ENCODE results near the gene INPP5A. TPM values are rescaled to one million over a fixed set of nuclear protein-coding genes. Genes with fewer than 3 reads are reported as not detected.
A peak's percentile ranks its signal among the peaks of the same experiment; 100 is the strongest.
"Not testable (repeated sequence)": the region's sequence is repeated elsewhere in the genome, so short reads cannot be mapped to it uniquely, and the experiment has no call there.

Gene INPP5A
- polyA plus RNA-seq, 6 donors from 2014 or later = 1.3 to 6.7 (median 2.1) TPM

GRCh38 chr10:132788831-132789219 is 251.2 kb downstream of the INPP5A start:
- Mint-ChIP-seq H3K4me1 (peaks cover 0 to under 1% (median 0%) of the 10 kb centered on the region in 3 donors), H3K27me3 (peaks cover 0 to 31% (median under 1%) of the 10 kb centered on the region in 3 donors), H3K27ac (no peak overlapping the region), H3K36me3 (no peaks in the 10 kb centered on the region), H3K4me3 (no peak overlapping the region), H3K9me3 (no peaks in the 10 kb centered on the region)
- DNase-seq (no peak), ATAC-seq (ENCODE audit: low read depth in 2 of 2) (no peak)

- Mint-ChIP-seq H3K27me3 (peaks cover 0 to 26% (median 0%) of the 10 kb centered on the region in 3 donors), H3K36me3 (no peaks in the 10 kb centered on the region), H3K4me3 (peak overlapping the region in 1 of 8 donors; percentile 61), H3K4me1 (no peaks in the 10 kb centered on the region), H3K9me3 (no peaks in the 10 kb centered on the region), H3K27ac (peak overlapping the region in 1 of 6 donors; percentile 24)
- ATAC-seq (ENCODE audit: low read depth in 2 of 2) (no peak), DNase-seq (no peak)
Observed at GRCh38 chr10:132789659-132790148, 252.1 kb downstream of the INPP5A start.

DNA sequence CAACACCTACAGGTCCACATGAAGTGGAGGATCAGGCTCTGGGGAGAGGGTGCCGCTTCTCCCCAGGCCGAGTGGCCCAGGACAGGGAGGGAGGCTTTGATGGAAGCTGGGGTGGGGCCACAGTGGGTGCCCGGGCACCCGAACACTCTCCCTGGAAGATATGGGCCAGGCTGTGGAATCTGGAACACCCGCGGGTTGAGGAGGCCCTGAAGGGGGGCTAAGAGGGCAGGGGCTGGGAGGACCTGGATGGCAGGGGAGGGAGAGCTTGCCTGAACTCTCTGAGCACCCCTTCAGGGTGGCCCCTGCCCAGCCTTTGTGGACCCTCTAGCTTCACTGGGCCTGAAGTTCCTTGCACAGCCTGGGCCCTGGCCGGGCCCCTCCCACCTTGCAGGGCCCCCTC is 252.9 kb downstream of the INPP5A start:
- Mint-ChIP-seq H3K27ac (no peak overlapping the region), H3K4me1 (no peaks in the 10 kb centered on the region), H3K4me3 (no peak overlapping the region), H3K9me3 (no peaks in the 10 kb centered on the region), H3K36me3 (no peaks in the 10 kb centered on the region), H3K27me3 (peaks cover 0 to 26% (median 0%) of the 10 kb centered on the region in 3 donors)
- ATAC-seq (ENCODE audit: low read depth in 2 of 2) (no peak), DNase-seq (no peak)

DNA sequence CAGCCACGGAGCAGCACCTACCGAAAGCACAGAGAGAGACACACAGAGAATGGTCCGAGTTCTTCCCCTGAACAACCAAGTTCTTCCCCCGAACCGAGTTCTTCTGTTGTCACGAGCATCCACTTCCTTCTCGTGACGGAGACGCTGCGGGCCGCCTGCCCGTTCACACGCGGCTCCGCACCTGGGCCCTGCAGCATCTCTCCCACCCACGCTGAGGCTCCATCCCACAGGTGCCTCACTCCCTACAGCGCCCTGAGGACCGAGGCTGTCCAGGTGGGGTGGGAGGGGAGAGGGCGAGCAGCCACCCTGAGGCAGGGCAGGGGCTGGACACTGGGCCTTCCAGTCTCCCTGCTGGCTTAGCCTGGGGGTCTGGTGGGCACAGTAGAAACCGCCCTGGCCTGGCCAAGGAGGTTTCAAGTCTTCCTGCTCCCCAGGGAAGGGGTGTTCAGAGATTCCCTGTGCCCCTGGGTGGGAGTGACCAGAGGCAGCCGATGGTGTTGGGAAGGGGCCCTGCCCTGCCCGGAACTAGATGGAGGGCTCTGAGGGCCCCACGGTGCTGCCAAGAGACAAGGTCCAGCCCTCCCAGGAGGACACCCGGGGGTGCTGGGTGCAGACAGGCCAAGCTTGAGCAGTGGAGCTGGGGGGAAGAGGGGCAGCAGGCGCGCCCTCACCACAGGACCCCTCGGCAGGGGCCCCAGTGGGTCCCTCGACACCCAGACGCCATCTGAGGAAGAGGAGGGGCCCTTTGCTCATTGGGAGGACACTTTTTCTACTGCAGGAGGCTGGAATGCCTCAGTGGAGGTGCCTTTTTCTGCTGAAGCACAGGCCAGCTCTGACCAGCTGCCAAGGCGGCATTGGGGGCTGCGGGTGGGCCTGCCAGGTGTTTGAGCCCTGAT is 253.6 kb downstream of the INPP5A start:
- Mint-ChIP-seq H3K36me3 (no peaks in the 10 kb centered on the region), H3K27me3 (peaks cover 0 to 26% (median 0%) of the 10 kb centered on the region in 3 donors), H3K4me3 (no peak overlapping the region), H3K9me3 (no peaks in the 10 kb centered on the region), H3K4me1 (no peaks in the 10 kb centered on the region), H3K27ac (no peak overlapping the region)
- DNase-seq (no peak), ATAC-seq (ENCODE audit: low read depth in 2 of 2) (no peak)

GRCh38 chr10:132792099-132792498 is 254.5 kb downstream of the INPP5A start:
- H3K27ac Mint-ChIP-seq; ATAC-seq (ENCODE audit: low read depth in 2 of 2); H3K4me3 Mint-ChIP-seq; DNase-seq; H3K4me1 Mint-ChIP-seq; H3K9me3 Mint-ChIP-seq; H3K36me3 Mint-ChIP-seq: not testable (repeated sequence)
- H3K27me3 Mint-ChIP-seq = peaks cover 0 to 26% (median 0%) of the 10 kb centered on the region in 3 donors

GRCh38 chr10:132792796-132793195 is 255.2 kb downstream of the INPP5A start:
- DNase-seq (no peak), ATAC-seq (ENCODE audit: low read depth in 2 of 2) (no peak)
- Mint-ChIP-seq H3K27me3 (peaks cover 0 to 26% (median 0%) of the 10 kb centered on the region in 3 donors), H3K4me1 (no peaks in the 10 kb centered on the region), H3K36me3 (no peaks in the 10 kb centered on the region), H3K27ac (no peak overlapping the region), H3K4me3 (no peak overlapping the region), H3K9me3 (no peaks in the 10 kb centered on the region)

DNA sequence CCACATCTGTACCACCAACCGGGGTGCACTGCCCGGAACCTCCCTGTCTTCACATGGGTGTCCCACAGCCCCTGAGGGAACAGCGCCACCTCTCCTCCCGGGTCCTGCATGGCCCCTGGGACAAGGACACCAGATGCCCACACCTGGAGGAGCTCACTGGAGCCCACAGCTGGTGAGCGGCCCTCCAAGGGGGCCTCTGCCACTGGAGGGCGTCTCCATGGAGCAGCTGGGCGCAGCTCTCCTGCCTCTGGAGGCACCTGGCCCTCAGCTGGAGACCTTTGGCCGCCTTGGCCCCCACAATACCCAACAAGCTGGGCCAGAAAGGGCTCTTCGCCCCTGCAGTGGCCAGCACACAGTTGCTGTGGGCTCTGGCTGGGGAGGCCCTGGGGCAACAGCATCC is 255.6 kb downstream of the INPP5A start:
- H3K4me3 Mint-ChIP-seq = no peak overlapping the region
- DNase-seq (no peak), ATAC-seq (ENCODE audit: low read depth in 2 of 2) (no peak)
- H3K36me3 Mint-ChIP-seq = no peaks in the 10 kb centered on the region
- H3K4me1 Mint-ChIP-seq = no peaks in the 10 kb centered on the region
- H3K27me3 Mint-ChIP-seq = peaks cover 0 to 26% (median 0%) of the 10 kb centered on the region in 3 donors
- no peak overlapping the region for H3K27ac Mint-ChIP-seq
- H3K9me3 Mint-ChIP-seq = no peaks in the 10 kb centered on the region

- no peaks in the 10 kb centered on the region for H3K9me3 Mint-ChIP-seq
- DNase-seq = no peak
- H3K27ac Mint-ChIP-seq = no peak overlapping the region
- no peak for ATAC-seq (ENCODE audit: low read depth in 2 of 2)
- H3K27me3 Mint-ChIP-seq = peaks cover 0 to 26% (median 0%) of the 10 kb centered on the region in 3 donors
- H3K36me3 Mint-ChIP-seq = no peaks in the 10 kb centered on the region
- no peak overlapping the region for H3K4me3 Mint-ChIP-seq
- no peaks in the 10 kb centered on the region for H3K4me1 Mint-ChIP-seq
Observed at GRCh38 chr10:132793871-132794849, 256.6 kb downstream of the INPP5A start.

DNA sequence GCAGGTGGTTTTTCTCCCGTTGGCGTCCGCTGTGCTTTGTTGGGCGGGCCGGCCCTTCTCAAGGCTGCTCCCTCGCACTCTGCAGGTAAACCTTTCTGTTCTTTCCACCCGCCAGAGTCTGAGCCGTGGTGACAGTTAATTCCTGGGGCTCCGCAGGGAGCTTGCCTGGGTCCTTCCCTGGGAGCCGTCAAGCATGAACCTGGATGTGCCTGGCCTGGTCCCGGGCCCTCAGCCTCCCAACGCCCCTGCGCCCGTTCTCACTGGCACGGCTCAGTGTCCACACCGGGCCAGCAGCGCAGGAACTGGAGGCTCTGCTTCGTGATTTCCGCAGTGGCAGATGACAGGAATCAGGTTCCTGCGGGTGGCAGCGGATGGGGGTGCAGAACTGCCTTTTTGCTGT is 259.3 kb downstream of the INPP5A start:
- Mint-ChIP-seq H3K4me3 (no peak overlapping the region), H3K9me3 (peaks cover 0 to 1% (median 0%) of the 10 kb centered on the region in 7 donors), H3K27me3 (peaks cover 0 to 7% (median 0%) of the 10 kb centered on the region in 3 donors), H3K27ac (no peak overlapping the region), H3K4me1 (no peaks in the 10 kb centered on the region), H3K36me3 (no peaks in the 10 kb centered on the region)
- ATAC-seq (ENCODE audit: low read depth in 2 of 2) (no peak), DNase-seq (no peak)

GRCh38 chr10:132797986-132798385 is 260.4 kb downstream of the INPP5A start:
- not testable (repeated sequence) for DNase-seq; H3K4me3 Mint-ChIP-seq; H3K27me3 Mint-ChIP-seq; H3K36me3 Mint-ChIP-seq; H3K9me3 Mint-ChIP-seq; H3K27ac Mint-ChIP-seq; H3K4me1 Mint-ChIP-seq; ATAC-seq (ENCODE audit: low read depth in 2 of 2)

- Mint-ChIP-seq H3K9me3 (peaks cover 0 to 5% (median 0%) of the 10 kb centered on the region in 7 donors), H3K36me3 (no peaks in the 10 kb centered on the region), H3K27me3 (no peaks in the 10 kb centered on the region), H3K4me1 (no peaks in the 10 kb centered on the region), H3K4me3 (no peak overlapping the region), H3K27ac (no peak overlapping the region)
- no peak for DNase-seq
- no peak for ATAC-seq (ENCODE audit: low read depth in 2 of 2)
Observed at GRCh38 chr10:132798403-132798802, 260.8 kb downstream of the INPP5A start.

GRCh38 chr10:132798876-132799275 is 261.3 kb downstream of the INPP5A start:
- H3K27ac Mint-ChIP-seq = no peak overlapping the region
- no peaks in the 10 kb centered on the region for H3K27me3 Mint-ChIP-seq
- no peaks in the 10 kb centered on the region for H3K36me3 Mint-ChIP-seq
- H3K4me1 Mint-ChIP-seq = no peaks in the 10 kb centered on the region
- ATAC-seq (ENCODE audit: low read depth in 2 of 2) = no peak
- no peak for DNase-seq
- peaks cover 0 to 5% (median 0%) of the 10 kb centered on the region in 7 donors for H3K9me3 Mint-ChIP-seq
- H3K4me3 Mint-ChIP-seq = no peak overlapping the region

DNA sequence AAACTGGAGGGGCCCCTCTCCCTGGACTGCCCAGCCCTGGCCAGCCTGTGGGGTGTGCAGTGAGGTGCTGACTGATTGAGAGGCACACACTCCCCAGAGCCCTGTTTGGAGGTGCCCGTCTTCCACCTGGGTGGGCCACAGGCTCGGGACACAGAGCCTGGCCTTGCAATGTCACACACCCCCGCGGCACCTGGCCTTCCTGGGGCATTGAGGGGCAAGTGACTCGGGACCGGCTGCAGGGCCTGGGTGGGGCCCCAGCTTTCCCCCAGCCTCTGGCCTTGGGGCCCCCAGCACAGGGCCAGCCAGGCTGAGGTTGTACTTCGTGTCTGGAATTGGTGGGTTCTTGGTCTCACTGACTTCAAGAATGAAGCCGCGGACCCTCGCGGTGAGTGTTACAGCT is 262.3 kb downstream of the INPP5A start:
- peaks cover 0 to 5% (median 0%) of the 10 kb centered on the region in 7 donors for H3K9me3 Mint-ChIP-seq
- H3K36me3 Mint-ChIP-seq = no peaks in the 10 kb centered on the region
- peaks cover 0 to 4% (median 0%) of the 10 kb centered on the region in 3 donors for H3K27me3 Mint-ChIP-seq
- ATAC-seq (ENCODE audit: low read depth in 2 of 2) (no peak), DNase-seq (no peak)
- no peaks in the 10 kb centered on the region for H3K4me1 Mint-ChIP-seq
- H3K4me3 Mint-ChIP-seq = no peak overlapping the region
- H3K27ac Mint-ChIP-seq = no peak overlapping the region
